Upper lobe of right lung (tissue), 1 donor: Measurements from ENCODE around the gene ABRACL. TPM values are rescaled to one million over a fixed set of nuclear protein-coding genes. Genes with fewer than 3 reads are reported as not detected.

Experiments
- ATAC-seq: fragments of 200-7000 bp; cut with Tn5 transposase; one replicate; pipeline ENCODE4 v1.9.1; 2020; ENCODE audit warnings: mild to moderate bottlenecking, moderate library complexity
- DNase-seq: peaks from one replicate; pipeline ENCODE4 v3.0.0-alpha.2; 2020
- H3K27ac ChIP-seq: fragments of 200-600 bp; one replicate; pipeline ENCODE4 v1.8.0; 2022
- H3K27me3 ChIP-seq: fragments of 200-600 bp; one replicate; pipeline ENCODE4 v1.8.0; 2022; ENCODE audit warnings: mild to moderate bottlenecking
- H3K36me3 ChIP-seq: fragments of 200-600 bp; one replicate; pipeline ENCODE4 v1.8.0; 2022
- H3K4me1 ChIP-seq: fragments of 200-600 bp; one replicate; pipeline ENCODE4 v1.8.0; 2022
- H3K4me3 ChIP-seq: fragments of 200-600 bp; one replicate; pipeline ENCODE4 v1.8.0; 2022; ENCODE audit warnings: mild to moderate bottlenecking
- H3K9me3 ChIP-seq: fragments of 200-600 bp; one replicate; pipeline ENCODE4 v1.8.0; 2022
- CTCF ChIP-seq: fragments of 200-600 bp; IDR thresholded peaks from one replicate; pipeline ENCODE4 v1.8.0; 2022; ENCODE audit warnings: antibody characterized with exemption
- intact Hi-C: fragments of 100-400 bp; cut with DNase I; formaldehyde crosslinking; loops from one replicate; pipeline ENCODE4 v1.11.0; 2022
- total RNA-seq: library from RNA; stranded (reverse); fragmentation: NEBNext Ultra II Directional; extraction: Animal tissue kit (Norgen Biotek cat#: 25700); gene quantifications from one replicate; pipeline ENCODE4 v1.2.1, GENCODE V29; 2021
- donor health status: DM: no; HTN: yes; CAD: no; lungs with severe emphysema.

ABRACL gene
- total RNA-seq, 1 donor from 2014 or later = 32.0 TPM

GRCh38 chr6:138996524-138996923 is 32.0 kb upstream of the ABRACL start:
- H3K36me3 ChIP-seq = no peaks in the 10 kb centered on the region
- no peak overlapping the region for H3K4me3 ChIP-seq
- no peaks in the 10 kb centered on the region for H3K27me3 ChIP-seq
- TF ChIP-seq CTCF = no peak
- H3K27ac ChIP-seq = no peak overlapping the region
- intact Hi-C loops = no loop called here
- no peaks in the 10 kb centered on the region for H3K9me3 ChIP-seq
- no peak for ATAC-seq
- DNase-seq = no peak
- no peaks in the 10 kb centered on the region for H3K4me1 ChIP-seq

GRCh38 chr6:138997136-138997535 is 31.4 kb upstream of the ABRACL start:
- ATAC-seq = no peak
- intact Hi-C loops = no loop called here
- TF ChIP-seq CTCF = no peak

GRCh38 chr6:138999949-139000725 is 28.4 kb upstream of the ABRACL start:
- peak; percentile 32 for ATAC-seq
- Histone ChIP-seq H3K9me3 (no peaks in the 10 kb centered on the region), H3K4me3 (no peak overlapping the region), H3K27me3 (no peaks in the 10 kb centered on the region), H3K27ac (no peak overlapping the region), H3K4me1 (no peaks in the 10 kb centered on the region), H3K36me3 (no peaks in the 10 kb centered on the region)
- intact Hi-C loops = no loop called here
- DNase-seq = no peak
- no peak for TF ChIP-seq CTCF

More at GRCh38 chr6:138997136-138997535, 31.4 kb upstream of the ABRACL start:
- H3K9me3 ChIP-seq = no peaks in the 10 kb centered on the region
- H3K36me3 ChIP-seq = no peaks in the 10 kb centered on the region
- no peak overlapping the region for H3K27ac ChIP-seq
- no peaks in the 10 kb centered on the region for H3K27me3 ChIP-seq
- DNase-seq = no peak
- H3K4me1 ChIP-seq = no peaks in the 10 kb centered on the region
- H3K4me3 ChIP-seq = no peak overlapping the region

- no peak for TF ChIP-seq CTCF
- intact Hi-C loops = no loop called here
- H3K4me3 ChIP-seq = no peak overlapping the region
- H3K27ac ChIP-seq = no peak overlapping the region
- H3K9me3 ChIP-seq = no peaks in the 10 kb centered on the region
- H3K27me3 ChIP-seq = no peaks in the 10 kb centered on the region
- DNase-seq = no peak
- H3K36me3 ChIP-seq = no peaks in the 10 kb centered on the region
- H3K4me1 ChIP-seq = no peaks in the 10 kb centered on the region
- ATAC-seq = no peak
Observed at GRCh38 chr6:139003751-139004150, 24.8 kb upstream of the ABRACL start.

- Histone ChIP-seq H3K36me3 (no peaks in the 10 kb centered on the region), H3K27ac (no peak overlapping the region), H3K4me1 (no peaks in the 10 kb centered on the region), H3K4me3 (no peak overlapping the region), H3K27me3 (no peaks in the 10 kb centered on the region), H3K9me3 (no peaks in the 10 kb centered on the region)
- no peak for DNase-seq
- intact Hi-C loops = no loop called here
- ATAC-seq = no peak
- no peak for TF ChIP-seq CTCF
Observed at GRCh38 chr6:139006477-139006876, 22.1 kb upstream of the ABRACL start.
